Activated naive CD4-positive, alpha-beta T cell (primary cell): ENCODE data around the gene GALK1.
"Not testable (repeated sequence)": the region's sequence is repeated elsewhere in the genome, so short reads cannot be mapped to it uniquely, and the experiment has no call there.

Experiments
- DNase-seq, 4 experiments: peaks; one replicate each; lab custom pipeline; 2025; lab: John Stamatoyannopoulos, UW

Gene GALK1

GRCh38 chr17:75764711-75765421, at the start of gene GALK1:
TSS of gene GALK1 (minus strand) at chr17:75765192. CDS start at chr17:75765136, 56 bp downstream.
- peak in 3 of 4 experiments; percentile 29 to 70 (median 54) for DNase-seq

GRCh38 chr17:75814021-75814395, 49.0 kb upstream of the GALK1 start:
- DNase-seq = no peak

- DNase-seq = no peak
Observed at GRCh38 chr17:75813081-75814020, 48.4 kb upstream of the GALK1 start.

- no peak for DNase-seq
Observed at GRCh38 chr17:75812096-75813013, 47.4 kb upstream of the GALK1 start.

GRCh38 chr17:75811174-75811573, 46.2 kb upstream of the GALK1 start:
- DNase-seq = no peak

GRCh38 chr17:75810756-75811155, 45.8 kb upstream of the GALK1 start:
- DNase-seq = not testable (repeated sequence)

GRCh38 chr17:75810216-75810615, 45.2 kb upstream of the GALK1 start:
- DNase-seq = no peak

- no peak for DNase-seq
Observed at GRCh38 chr17:75809631-75810111, 44.7 kb upstream of the GALK1 start.

- DNase-seq = no peak
Observed at GRCh38 chr17:75808905-75809621, 44.1 kb upstream of the GALK1 start.

GRCh38 chr17:75808549-75808904, 43.5 kb upstream of the GALK1 start:
- DNase-seq = no peak

- no peak for DNase-seq
Observed at GRCh38 chr17:75807861-75808260, 42.9 kb upstream of the GALK1 start.

- DNase-seq = no peak
Observed at GRCh38 chr17:75806822-75807500, 42.0 kb upstream of the GALK1 start.

- DNase-seq = no peak
Observed at GRCh38 chr17:75803883-75804282, 38.9 kb upstream of the GALK1 start.

- no peak for DNase-seq
Observed at GRCh38 chr17:75799402-75799801, 34.4 kb upstream of the GALK1 start.

GRCh38 chr17:75795820-75796607, 31.0 kb upstream of the GALK1 start:
- no peak for DNase-seq

- DNase-seq = no peak
Observed at GRCh38 chr17:75793460-75793859, 28.5 kb upstream of the GALK1 start.

GRCh38 chr17:75791254-75791653, 26.3 kb upstream of the GALK1 start:
- DNase-seq = no peak

GRCh38 chr17:75785016-75785890, 20.3 kb upstream of the GALK1 start:
- peak in 3 of 4 experiments; percentile 32 to 99 (median 51) for DNase-seq
